Activated T-cell treated with anti-CD3 and anti-CD28 coated beads, Interleukin-2, amount 50 U/mL, for 48 hours (primary cell): ENCODE results near the gene APOA5.
"Not testable (repeated sequence)": the region's sequence is repeated elsewhere in the genome, so short reads cannot be mapped to it uniquely, and the experiment has no call there.

Source experiments
- DNase-seq, 2 experiments: peaks; one replicate each; pipeline ENCODE4 v3.0.0-alpha.2; 2020

Gene APOA5

DNA sequence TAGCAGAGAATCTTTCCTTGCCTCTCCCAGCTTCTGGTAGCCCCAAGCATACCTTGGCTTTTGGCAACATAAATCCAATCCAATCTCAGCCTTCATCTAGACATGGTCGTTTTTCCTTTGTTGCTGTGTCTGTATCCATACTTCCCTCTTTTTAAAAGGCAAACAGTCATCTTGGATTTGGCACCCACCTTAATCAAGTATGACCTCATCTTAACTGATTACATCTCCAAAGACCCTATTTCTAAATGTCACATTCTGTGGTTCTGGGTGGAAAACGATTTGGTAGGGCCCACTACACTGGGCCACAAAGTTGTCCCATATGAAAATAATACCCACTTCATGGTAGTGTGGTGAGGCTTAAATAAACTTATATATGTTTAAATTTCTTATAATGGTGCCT is 19.7 kb downstream of the APOA5 start:
- no peak for DNase-seq

DNA sequence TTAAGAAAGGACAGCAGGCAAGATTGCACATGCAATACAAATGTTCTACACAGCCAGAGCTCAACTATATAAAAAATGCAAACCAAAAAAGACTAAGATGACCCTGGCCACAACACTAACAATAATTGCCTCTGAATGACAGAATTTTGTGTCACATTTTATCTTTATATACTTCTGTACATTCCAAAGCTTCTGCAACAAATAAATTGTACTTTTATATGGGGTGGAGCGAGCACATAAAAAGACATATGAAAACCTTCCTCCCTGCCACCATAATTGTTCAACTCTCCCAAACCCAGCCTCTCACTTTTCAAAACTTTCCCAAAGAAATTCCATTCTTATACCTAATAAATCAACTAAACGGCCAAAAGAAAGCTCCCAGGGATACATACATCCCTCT is 29.5 kb downstream of the APOA5 start:
- DNase-seq: no peak

DNA sequence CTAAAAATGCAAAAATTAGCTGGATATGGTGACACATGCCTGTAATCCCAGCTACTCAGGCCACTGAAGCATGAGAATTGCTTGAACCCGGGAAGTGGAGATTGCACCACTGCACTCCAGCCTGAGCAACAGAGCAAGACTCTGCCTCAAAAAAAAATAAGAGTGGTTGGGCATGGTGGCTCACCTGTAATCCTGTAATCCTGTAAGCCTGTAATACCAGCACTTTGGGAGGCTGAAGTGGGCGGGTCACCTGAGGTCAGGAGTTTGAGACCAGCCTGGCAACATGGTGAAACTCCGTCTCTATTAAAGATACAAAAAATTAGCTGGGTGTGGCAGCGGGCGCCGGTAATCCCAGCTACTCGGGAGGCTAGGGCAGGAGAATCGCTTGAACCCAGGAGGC is 35.6 kb downstream of the APOA5 start:
- DNase-seq: not testable (repeated sequence)

DNA sequence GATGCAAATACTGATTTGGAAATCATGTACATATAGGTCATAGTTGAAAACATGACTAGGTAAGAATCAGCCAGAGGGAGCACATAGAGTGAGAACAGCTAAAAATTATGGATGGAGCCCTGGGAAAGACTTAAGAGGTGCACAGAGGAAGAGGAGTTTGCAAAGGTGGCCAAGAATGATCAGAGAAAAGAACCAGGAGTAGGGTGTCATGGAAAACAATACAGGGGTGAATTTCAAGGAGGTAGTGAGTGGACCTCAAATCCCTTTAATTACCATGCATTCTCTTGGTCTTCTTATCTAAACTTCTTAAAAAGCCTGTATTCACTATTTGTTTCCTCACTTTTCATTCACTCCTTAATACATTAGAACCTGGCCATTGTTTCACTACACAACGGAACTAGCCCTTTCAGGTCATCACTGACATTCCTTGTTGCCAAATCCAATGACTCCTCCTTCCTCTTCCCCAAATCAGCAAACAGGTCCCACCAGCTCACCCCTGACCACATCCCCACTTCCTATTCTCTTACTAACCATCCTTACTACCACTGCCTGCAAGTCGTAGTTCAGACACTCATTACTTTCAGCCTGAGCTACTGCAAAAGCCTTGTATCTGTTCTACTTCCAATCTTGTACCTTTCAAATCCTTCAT is 41.5 kb downstream of the APOA5 start:
- DNase-seq: no peak

DNA sequence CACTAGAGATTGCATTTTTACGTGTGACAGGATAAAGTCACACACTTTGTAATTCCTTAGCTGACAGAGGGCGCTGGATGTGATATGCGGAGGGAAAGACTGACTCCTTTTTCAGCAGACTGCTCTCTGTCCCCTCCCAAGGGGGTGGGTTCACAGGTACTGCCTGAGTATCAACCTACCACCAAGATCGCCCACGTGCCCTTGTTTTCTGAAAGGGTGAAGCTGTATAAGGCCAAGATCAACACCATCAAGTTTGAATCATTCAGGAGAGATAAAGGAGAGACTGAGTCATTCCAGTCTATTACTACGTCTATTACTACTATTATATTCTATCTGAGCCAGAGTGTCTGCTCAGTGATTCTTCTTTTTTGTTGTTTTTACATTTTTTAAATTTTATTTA is 49.6 kb downstream of the APOA5 start:
- DNase-seq: no peak

DNA sequence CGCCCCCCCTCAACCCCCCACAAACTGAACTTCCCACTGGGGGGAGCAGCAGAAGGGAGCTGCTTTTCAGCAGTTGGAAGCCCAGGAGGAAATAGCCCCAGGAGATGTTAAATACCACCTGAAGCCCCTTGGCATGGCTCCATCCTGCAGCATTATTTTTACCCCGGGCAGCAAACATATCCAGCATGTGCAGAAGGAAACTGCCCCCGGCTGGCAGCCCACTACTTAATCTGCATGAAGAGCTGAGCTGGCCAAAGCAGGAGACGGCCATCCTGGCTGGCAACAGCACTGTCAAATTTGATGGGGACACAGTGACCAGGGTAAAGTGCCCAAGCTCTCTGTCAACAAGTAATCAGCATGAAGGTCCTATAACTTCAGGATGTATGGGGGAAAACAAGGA is 50.9 kb downstream of the APOA5 start:
- DNase-seq: no peak
